GM23338 (cell line): Measurements from ENCODE around the gene PPP2R3B. TPM values are rescaled to one million over a fixed set of nuclear protein-coding genes. Genes with fewer than 3 reads are reported as not detected.
A peak's percentile ranks its signal among the peaks of the same experiment; 100 is the strongest.

Experiments used
- ATAC-seq: fragments of 200-7000 bp; cut with Tn5 transposase; 3 replicates; pipeline ENCODE4 v1.9.1; 2020
- DNase-seq: peaks from one replicate; pipeline ENCODE4 v3.0.0-alpha.2; 2015; ENCODE audit warnings: low spot score
- H2AFZ ChIP-seq: fragments of 200-600 bp; sonication (generic); 2 replicates; pipeline ENCODE4 v1.8.0; 2016; ENCODE audit warnings: antibody characterized with exemption, mild to moderate bottlenecking, moderate library complexity
- H3F3A ChIP-seq: fragments of 200-600 bp; sonication (generic); replicated peaks from 2 replicates; pipeline ENCODE4 v1.8.0; 2017; ENCODE audit warnings: antibody characterized with exemption, mixed run types, low read depth
- H3K27ac ChIP-seq: fragments of 200-600 bp; sonication (generic); 2 replicates; pipeline ENCODE4 v1.6.1; 2016; ENCODE audit warnings: low read depth
- H3K27me3 ChIP-seq: fragments of 200-600 bp; sonication (generic); 2 replicates; pipeline ENCODE4 v1.8.0; 2016; ENCODE audit warnings: mild to moderate bottlenecking, mixed run types, moderate library complexity; ENCODE audit not compliant: insufficient read depth
- H3K36me3 ChIP-seq: fragments of 200-600 bp; sonication (generic); 2 replicates; pipeline ENCODE4 v1.8.0; 2016; ENCODE audit warnings: mild to moderate bottlenecking; ENCODE audit not compliant: insufficient read depth
- H3K4me1 ChIP-seq: fragments of 200-600 bp; sonication (generic); 2 replicates; pipeline ENCODE4 v1.8.0; 2016; ENCODE audit warnings: mild to moderate bottlenecking, moderate library complexity; ENCODE audit not compliant: insufficient read depth
- H3K4me2 ChIP-seq: fragments of 200-600 bp; sonication (generic); 2 replicates; pipeline ENCODE4 v1.7.1; 2017; ENCODE audit warnings: mixed run types
- H3K4me3 ChIP-seq: fragments of 200-600 bp; sonication (generic); 2 replicates; pipeline ENCODE4 v1.6.1; 2016; ENCODE audit warnings: mixed run types
- H3K79me2 ChIP-seq: fragments of 200-600 bp; sonication (generic); replicated peaks from 2 replicates; pipeline ENCODE4 v1.8.0; 2017; ENCODE audit warnings: mild to moderate bottlenecking; ENCODE audit not compliant: insufficient read depth
- H3K9me2 ChIP-seq: fragments of 200-600 bp; sonication (generic); 2 replicates; pipeline ENCODE4 v1.8.0; 2017; ENCODE audit not compliant: insufficient read depth
- H4K20me1 ChIP-seq: fragments of 200-600 bp; sonication (generic); replicated peaks from 2 replicates; pipeline ENCODE4 v1.8.0; 2017; ENCODE audit warnings: mild to moderate bottlenecking; ENCODE audit not compliant: insufficient read depth
- H3K27ac Mint-ChIP-seq: 2 replicates; pipeline ENCODE4 v1.8.0; 2020; ENCODE audit warnings: inconsistent platforms, mild to moderate bottlenecking, moderate library complexity, mixed read lengths
- H3K27me3 Mint-ChIP-seq: 3 replicates; pipeline ENCODE4 v1.8.0; 2022; ENCODE audit warnings: low read depth, mild to moderate bottlenecking, moderate library complexity, mixed read lengths, inconsistent platforms; ENCODE audit not compliant: insufficient read depth, poor library complexity
- H3K36me3 Mint-ChIP-seq: 3 replicates; pipeline ENCODE4 v1.8.0; 2021; ENCODE audit warnings: low read depth, mild to moderate bottlenecking, inconsistent platforms, moderate library complexity, mixed read lengths
- H3K4me1 Mint-ChIP-seq: 3 replicates; pipeline ENCODE4 v1.8.0; 2020; ENCODE audit warnings: mild to moderate bottlenecking, inconsistent platforms, mixed read lengths
- H3K4me3 Mint-ChIP-seq: 3 replicates; pipeline ENCODE4 v1.8.0; 2021; ENCODE audit warnings: moderate library complexity, mild to moderate bottlenecking, inconsistent platforms, mixed read lengths
- H3K9me3 Mint-ChIP-seq: 3 replicates; pipeline ENCODE4 v1.8.0; 2020; ENCODE audit warnings: moderate library complexity, mild to moderate bottlenecking, inconsistent platforms, mixed read lengths
- CREB1 ChIP-seq: fragments of 250-450 bp; sonication (Bioruptor Pico); IDR thresholded peaks from 2 replicates; pipeline ENCODE4 v1.5.0; 2020; ENCODE audit warnings: low read depth, mild to moderate bottlenecking, moderate library complexity
- CTCF ChIP-seq, 2 experiments: fragments of 200-600 bp in 1 of 2; sonication (generic) in 1 of 2; conservative IDR thresholded peaks; 2 replicates each; pipeline versions ENCODE4 v1.5.1 to v1.6.1; 2016 to 2017; ENCODE audit warnings: antibody characterized with exemption in 2 of 2, low read depth in 2 of 2, mild to moderate bottlenecking in 2 of 2, moderate library complexity in 1 of 2
- ETS1 ChIP-seq: IDR thresholded peaks from 2 replicates; pipeline ENCODE4 v1.6.1; 2016; ENCODE audit warnings: antibody characterized with exemption
- EZH2phosphoT487 ChIP-seq: fragments of 200-600 bp; sonication (generic); IDR thresholded peaks from one replicate; pipeline ENCODE4 v1.8.1; 2018; ENCODE audit warnings: antibody characterized with exemption; ENCODE audit not compliant: unreplicated experiment
- JUNB ChIP-seq: IDR thresholded peaks from one replicate; pipeline ENCODE4 v1.6.1; 2016; ENCODE audit warnings: antibody characterized with exemption; ENCODE audit not compliant: unreplicated experiment
- POLR2AphosphoS5 ChIP-seq: IDR thresholded peaks from 2 replicates; pipeline ENCODE4 v1.6.1; 2016; ENCODE audit warnings: antibody characterized with exemption, low read depth
- STAT1 ChIP-seq: IDR thresholded peaks from one replicate; pipeline ENCODE4 v1.6.1; 2016; ENCODE audit warnings: antibody characterized with exemption; ENCODE audit not compliant: unreplicated experiment
- ZNF114 ChIP-seq: fragments of 250-450 bp; sonication (Bioruptor Pico); IDR thresholded peaks from 2 replicates; pipeline ENCODE4 v1.5.0; 2020; ENCODE audit warnings: mild to moderate bottlenecking, moderate library complexity
- polyA plus RNA-seq: library from polyadenylated mRNA; unstranded; fragments of >200 nt; fragmentation: Nextera tagmentation; extraction: Ambion mirVana; gene quantifications from 2 replicates; pipeline ENCODE4 v1.2.1, GENCODE V29; 2016
- total RNA-seq: library from RNA; depleted of rRNA; stranded (reverse); fragments of >200 nt; shearing (Covaris generic); gene quantifications from 2 replicates; pipeline ENCODE4 v1.2.3, GENCODE V29; 2014

Gene PPP2R3B
- total and polyA plus RNA-seq, 2 experiments from 2014 or later, result 50.1 to 104 TPM

GRCh38 chrX:317424-318067, 69.2 kb downstream of the PPP2R3B start:
- no peaks in the 10 kb centered on the region for H3K27me3 ChIP-seq

GRCh38 chrX:316351-317325, 70.1 kb downstream of the PPP2R3B start:
- Mint-ChIP-seq H3K27me3 (peaks cover 18% of the 10 kb centered on the region), H3K4me1 (no peaks in the 10 kb centered on the region; the same call in 2 of the 3 replicates), H3K36me3 (peaks cover 29% of the 10 kb centered on the region), H3K9me3 (peaks cover 9% of the 10 kb centered on the region; the same call in 2 of the 3 replicates), H3K4me3 (peak overlapping the region; percentile 54), H3K27ac (no peak overlapping the region; the same call in 1 of the 2 replicates)
- Histone ChIP-seq H3K4me1 (no peaks in the 10 kb centered on the region; the same call in 1 of the 2 replicates), H3K4me3 (0 out of 2 replicates have a peak overlapping the region, but pooled peaks have one; percentile 40), H3K27me3 (no peaks in the 10 kb centered on the region), H3K27ac (peak overlapping the region; percentile 83; the same call in 1 of the 2 replicates), H4K20me1 (no peaks in the 10 kb centered on the region; the same call in 1 of the 2 replicates), H2AFZ (no peak overlapping the region), H3F3A (peaks cover 10% of the 10 kb centered on the region; the same call in 1 of the 2 replicates), H3K36me3 (peaks cover 6% of the 10 kb centered on the region; the same call in 1 of the 2 replicates), H3K9me2 (no peaks in the 10 kb centered on the region), H3K79me2 (peaks cover 13% of the 10 kb centered on the region; the same call in 1 of the 2 replicates), H3K4me2 (peak overlapping the region; percentile 62; the same call in 1 of the 2 replicates)
- DNase-seq, result no peak
- no peak for ATAC-seq
- TF ChIP-seq POLR2AphosphoS5, result no peak
- TF ChIP-seq CTCF (conservative IDR thresholded peaks at IDR 0.05; ENCODE audit: low read depth in 2 of 2), result no peak
- TF ChIP-seq ZNF114, result no peak
- TF ChIP-seq EZH2phosphoT487, result no peak
- TF ChIP-seq JUNB, result no peak
- no peak for TF ChIP-seq STAT1
- TF ChIP-seq ETS1, result no peak
- TF ChIP-seq CREB1 (CRISPR knock-in tag), result no peak

More at GRCh38 chrX:317424-318067, 69.2 kb downstream of the PPP2R3B start:
- H3K36me3 ChIP-seq, result peaks cover 6% of the 10 kb centered on the region; the same call in 1 of the 2 replicates
- H2AFZ ChIP-seq, result no peak overlapping the region
- peak overlapping the region; percentile 90 for H3K4me3 Mint-ChIP-seq
- no peaks in the 10 kb centered on the region; the same call in 1 of the 2 replicates for H4K20me1 ChIP-seq
- peak overlapping the region; percentile 83; the same call in 1 of the 2 replicates for H3K27ac ChIP-seq
- peaks cover 13% of the 10 kb centered on the region for H3K27me3 Mint-ChIP-seq
- TF ChIP-seq EZH2phosphoT487, result no peak
- no peak for TF ChIP-seq POLR2AphosphoS5
- no peak for TF ChIP-seq STAT1
- peaks cover 9% of the 10 kb centered on the region; the same call in 2 of the 3 replicates for H3K9me3 Mint-ChIP-seq
- H3K79me2 ChIP-seq, result peaks cover 13% of the 10 kb centered on the region; the same call in 1 of the 2 replicates
- H3K4me1 Mint-ChIP-seq, result no peaks in the 10 kb centered on the region; the same call in 2 of the 3 replicates
- DNase-seq (no peak), ATAC-seq (no peak)
- H3K4me1 ChIP-seq, result no peaks in the 10 kb centered on the region; the same call in 1 of the 2 replicates
- peaks cover 11% of the 10 kb centered on the region; the same call in 1 of the 2 replicates for H3F3A ChIP-seq
- peaks cover 21% of the 10 kb centered on the region for H3K36me3 Mint-ChIP-seq
- no peaks in the 10 kb centered on the region for H3K9me2 ChIP-seq
- H3K4me2 ChIP-seq, result peak overlapping the region; percentile 62; the same call in 1 of the 2 replicates
- peak overlapping the region; percentile 100 for H3K27ac Mint-ChIP-seq
- H3K4me3 ChIP-seq, result peak overlapping the region; percentile 72; the same call in 1 of the 2 replicates
